ENCODE measurements around the gene ECI1.
"Not testable (repeated sequence)": the region's sequence is repeated elsewhere in the genome, so short reads cannot be mapped to it uniquely, and the experiment has no call there.

ECI1 gene

DNA sequence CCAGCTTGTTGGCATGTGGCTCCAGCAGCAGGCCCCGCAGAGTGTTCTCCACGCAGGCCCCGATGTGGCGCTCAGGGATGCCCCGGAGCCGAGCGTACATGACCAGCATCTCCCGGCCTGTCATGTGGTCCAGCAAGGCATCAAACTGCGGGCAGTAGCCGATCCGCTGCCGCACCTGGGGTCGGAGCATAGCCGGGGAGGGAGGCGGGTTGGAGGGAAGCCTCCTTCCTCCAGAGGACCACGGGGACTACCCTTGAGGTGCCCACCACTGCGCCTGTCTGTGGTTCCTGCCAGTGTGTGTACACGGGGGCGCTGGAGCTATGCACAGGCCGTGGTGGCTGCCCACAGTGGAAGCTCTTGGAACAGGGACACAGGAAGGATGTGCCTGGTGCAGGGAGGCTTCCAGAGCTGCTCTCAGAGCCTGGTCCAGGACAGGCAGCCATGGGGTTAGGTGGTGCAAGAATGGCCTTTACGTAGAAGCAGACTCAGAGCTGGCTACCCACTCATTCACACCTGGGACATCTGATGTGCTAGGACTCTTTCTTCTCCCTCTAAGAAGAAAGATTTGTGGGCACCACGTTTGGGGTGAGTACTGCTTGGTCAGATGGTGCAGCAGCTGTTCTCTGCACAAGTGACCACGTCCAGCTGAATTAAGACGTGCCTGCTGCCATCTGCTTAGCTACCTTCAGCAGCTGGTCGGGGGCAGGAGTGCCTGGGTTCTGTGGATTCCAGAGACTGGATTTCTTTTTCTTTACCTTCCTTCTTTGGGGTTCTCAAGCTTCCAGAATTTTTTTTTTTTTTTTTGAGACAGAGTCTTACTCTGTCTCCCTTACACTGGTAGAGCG lies 27.8 kb upstream of the ECI1 start:
- no peak for DNase-seq

DNA sequence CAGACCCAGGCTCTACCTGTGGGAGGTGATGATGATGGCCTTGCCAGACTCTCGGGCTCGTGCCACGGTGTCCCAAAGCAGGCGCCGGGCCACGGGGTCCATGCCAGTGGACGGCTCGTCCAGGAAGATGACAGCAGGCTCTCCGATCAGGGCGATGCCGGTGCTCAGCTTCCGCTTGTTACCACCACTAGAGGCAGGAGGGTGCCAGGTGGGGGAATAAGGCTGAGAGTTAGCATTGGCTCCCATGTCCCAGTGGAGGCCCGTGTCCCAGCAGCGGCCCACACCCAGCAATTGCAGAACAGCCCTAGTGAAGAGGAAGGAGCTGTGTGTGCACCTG lies 26.9 kb upstream of the ECI1 start:
- no peak for DNase-seq

DNA sequence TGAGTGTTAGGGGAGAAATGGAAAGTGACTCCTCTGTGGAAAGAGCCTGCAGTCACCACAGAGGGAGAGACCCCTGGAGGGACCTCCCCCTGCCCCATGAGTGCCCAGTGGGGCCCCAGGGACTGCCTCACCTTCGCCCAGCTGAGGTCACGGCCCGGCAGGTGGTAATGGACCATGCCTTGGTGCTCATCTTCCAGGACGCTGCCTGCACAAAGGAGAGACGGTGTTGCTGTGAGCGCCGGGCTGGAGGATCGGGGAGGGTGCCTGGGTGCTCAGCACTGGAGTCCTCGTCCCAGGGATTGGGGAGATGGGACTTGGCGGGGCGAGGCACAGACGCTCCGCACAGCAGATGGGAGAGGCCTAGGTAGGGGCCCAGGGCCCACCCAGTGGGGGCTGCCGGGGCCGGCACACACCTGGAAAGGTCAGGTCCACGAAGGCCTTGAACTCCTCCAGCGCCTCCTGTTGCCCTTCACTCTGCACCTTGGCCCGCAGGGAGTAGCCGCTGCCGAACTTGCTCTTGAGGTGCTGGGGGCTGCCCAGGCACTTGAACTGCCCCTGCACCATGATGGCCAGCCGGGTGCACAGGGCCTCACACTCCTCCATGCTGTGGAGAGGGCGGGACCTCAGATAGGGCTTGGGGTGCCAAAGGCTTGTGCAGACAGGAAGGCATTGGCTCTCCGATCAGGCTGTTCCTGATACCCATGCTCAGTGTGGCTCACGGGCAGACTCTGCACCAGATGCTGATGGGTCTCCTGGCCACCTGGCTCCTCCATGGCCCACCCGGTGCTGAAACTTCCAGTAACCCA lies 26.3 kb upstream of the ECI1 start:
- DNase-seq, result no peak

DNA sequence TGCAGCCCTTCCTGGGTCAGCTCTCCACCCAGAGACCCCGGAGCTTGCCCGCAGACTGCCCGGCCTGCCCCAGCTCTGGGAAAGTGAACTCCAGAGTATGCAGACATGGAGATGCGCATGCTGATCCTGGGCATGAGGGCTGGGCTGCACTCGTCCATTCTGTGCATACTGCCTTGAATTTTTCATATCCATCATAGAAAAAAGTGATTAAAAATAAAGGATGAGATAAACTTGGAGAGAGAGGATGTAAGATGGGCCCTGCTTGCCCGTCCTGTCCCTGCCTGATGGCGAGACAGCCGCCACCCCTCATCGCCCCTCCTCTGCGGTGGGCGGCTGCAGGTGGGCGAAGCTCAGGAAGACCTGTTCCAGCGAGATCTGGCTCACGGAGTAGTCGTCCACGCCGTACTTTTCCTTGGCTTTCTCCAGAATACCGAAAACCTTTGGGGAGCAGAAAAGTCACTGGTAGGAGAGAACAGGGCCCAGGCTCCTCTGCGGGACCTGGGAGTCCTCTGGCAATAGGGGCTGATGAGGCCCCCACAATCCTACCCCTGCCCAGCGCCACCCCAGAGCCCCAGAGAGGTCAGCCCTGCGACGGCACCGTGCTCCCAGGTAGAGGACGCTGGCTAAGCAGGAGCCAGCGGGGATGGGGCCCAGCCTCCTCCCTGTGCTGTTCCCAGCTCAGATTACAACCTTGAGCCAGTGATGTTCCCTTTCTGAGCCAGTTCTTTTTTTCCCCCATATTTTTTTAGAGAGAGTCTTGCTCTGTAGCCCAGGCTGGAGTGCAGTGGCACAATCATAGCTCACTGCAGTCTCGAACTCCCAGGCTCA lies 25.2 kb upstream of the ECI1 start:
- no peak for DNase-seq

DNA sequence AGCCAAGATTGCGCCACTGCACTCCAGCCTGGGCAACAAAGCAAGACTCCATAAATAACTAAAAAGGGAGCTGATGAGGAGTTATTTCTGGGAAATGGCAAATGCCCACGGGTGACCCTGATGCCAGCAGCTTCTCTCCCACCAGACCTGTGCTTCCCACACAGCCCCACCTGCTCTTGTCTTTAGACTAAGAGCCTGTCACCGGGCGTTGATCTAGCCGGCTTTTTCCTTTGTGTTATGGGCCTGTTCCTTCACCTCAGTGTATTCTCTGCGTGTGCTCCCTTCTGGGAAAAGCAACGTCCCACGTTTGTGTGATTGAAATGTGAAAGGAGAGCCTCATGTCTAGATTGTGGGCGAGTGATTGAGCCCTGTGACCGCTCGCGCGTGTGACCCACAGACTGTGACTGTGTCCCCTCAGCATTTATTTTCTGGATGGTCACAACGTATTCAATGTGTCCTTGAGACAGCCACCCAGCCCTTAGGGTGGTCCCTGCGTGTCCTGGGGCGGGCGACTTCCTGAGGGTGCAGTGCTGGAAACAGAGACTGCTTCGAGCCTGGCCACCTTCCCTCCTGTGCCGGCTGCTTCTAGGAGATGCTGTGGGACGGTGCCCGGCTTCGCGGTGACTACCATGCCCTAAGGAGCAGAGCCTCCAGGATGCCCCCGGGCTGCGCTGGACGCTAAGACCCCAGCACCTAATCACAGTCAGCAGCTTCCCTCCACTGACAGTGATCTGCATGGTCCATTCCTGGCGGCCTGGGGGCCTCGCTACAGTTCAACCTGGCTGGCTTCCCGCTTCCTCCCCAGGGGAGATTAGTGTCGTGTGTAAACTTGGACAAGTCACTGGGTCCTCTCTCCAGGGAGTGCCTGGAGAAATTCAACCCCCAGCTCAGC lies 24.3 kb upstream of the ECI1 start:
- DNase-seq, result no peak

DNA sequence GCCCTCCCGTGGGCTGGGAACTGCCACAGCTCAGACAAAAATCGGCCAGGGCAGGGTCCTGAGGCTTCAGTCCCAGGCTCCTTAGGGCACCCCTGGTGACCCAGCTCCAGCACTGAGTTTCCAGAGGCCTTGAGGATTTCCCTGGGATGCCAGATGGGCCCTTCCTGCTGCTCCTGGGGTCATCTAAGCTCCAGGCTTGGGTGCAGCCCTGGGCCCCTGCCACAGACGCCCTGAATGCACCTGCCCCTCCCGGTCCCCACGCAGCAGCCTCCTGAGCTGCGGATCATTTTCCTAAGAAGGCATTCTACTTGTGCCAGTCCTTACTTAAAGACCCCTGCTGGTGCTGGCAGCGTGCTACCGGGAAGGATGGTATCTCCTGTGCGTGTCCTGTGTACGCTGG lies 22.5 kb upstream of the ECI1 start:
- no peak for DNase-seq

DNA sequence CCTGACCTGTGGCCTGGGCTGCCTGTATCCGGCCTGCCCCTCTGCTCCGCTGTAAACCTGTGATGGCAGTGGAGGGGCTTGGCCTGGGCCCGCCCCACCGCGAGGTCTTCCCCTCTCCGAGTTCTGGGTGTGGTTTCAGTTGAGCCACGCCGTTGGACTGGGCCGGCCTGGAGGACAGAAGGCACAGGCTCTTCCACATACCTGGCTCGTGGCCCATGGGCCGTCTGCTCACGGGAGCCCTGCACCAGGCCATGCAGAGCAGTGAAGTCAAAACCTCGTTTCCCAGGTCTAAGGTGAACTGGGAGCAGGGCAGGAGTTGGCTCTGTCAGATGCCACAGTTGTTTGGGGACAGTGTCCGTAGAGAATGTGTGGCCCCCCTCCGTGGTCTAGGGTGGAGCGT lies 22.1 kb upstream of the ECI1 start:
- DNase-seq, result no peak

DNA sequence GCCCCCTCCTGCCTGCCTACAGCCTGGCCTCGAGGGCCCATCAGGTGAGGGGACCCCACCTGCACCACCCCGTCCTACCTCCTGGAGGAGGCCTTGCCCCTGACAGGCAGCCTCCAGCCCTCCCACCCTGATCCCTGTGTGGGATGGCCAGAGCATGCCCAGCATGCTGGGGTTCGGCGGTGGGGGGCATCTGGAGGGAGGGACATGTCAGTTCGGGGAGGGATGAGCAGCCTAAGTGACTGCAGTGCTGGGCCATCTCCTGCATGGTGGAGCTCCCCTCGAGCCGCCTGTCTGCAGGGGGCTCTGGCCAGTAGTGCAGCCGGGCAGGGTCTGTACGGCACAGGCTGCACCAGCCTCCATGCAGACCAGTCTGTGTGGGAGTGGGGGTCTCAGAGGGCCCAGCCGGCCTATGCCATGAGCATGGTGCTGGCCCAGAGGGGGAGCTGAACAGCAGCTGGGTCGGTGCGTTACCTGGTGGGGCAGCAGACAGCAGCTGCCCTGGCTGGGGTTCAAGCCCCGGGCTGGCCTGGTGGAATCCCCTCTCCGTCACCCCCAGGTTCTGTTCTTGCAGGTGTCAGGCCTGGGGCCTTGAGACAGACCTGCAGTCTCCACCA lies 20.6 kb upstream of the ECI1 start:
- DNase-seq, result no peak

DNA sequence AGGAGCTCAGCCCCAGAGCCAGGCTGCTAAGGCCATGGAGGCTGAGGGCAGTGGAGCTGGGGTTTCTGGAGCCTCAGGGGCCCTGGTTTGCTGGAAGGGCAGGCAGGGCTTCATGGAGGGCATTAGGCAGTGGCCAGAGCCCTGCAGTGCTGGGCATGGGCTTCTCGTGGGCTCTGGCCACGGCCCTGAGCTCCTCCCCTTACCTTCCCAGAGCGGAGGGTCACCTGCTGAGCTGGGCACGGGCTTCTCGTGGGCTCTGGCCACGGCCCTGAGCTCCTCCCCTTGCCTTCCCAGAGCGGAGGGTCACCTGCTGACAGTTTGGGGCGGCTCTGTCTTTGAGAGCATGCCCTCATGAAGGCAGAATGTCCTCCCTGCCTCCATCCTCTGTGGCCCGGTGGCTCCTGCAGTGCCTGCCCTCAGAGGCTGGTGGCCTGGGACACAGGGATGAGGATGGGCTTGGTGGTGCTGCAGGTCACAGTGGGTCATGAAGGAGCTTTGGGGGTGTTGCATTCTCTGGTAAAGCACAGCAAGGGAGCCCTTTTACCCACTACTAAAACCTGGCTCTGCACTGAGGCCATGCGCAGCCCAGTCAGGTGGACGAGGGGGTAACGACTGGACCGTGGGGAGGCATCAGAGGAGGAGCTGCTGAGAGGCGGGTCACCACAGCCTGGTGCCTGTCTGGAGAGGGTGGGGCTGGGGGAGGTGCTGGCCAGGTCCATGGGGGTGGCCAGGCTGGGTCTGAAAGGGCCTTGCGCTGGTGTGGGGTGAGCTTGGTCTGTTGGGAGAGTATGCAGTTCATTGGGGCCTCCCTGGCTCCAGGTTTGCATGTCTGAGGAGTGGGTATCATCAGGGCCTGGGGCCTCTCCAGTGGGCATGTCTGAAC lies 19.4 kb upstream of the ECI1 start:
- no peak for DNase-seq

DNA sequence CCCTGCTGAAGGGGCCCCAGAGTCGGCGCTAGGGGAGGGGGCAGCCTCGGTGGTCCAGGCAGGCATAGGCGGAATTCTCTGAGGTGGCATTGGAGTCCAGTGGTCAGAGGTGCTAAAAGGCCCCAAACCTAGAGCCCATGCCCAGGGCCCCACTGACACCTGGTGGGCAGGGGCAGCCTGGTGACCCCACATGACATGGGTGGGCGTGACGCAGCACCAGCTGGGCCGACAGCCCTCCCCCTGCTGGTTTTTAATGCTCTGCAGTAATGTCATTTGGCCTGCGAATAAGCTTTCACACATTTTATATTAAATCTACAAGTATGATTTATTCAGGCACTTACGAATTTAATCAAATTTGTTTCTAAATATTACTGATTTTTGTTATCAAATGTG lies 18.7 kb upstream of the ECI1 start:
- no peak for DNase-seq

DNA sequence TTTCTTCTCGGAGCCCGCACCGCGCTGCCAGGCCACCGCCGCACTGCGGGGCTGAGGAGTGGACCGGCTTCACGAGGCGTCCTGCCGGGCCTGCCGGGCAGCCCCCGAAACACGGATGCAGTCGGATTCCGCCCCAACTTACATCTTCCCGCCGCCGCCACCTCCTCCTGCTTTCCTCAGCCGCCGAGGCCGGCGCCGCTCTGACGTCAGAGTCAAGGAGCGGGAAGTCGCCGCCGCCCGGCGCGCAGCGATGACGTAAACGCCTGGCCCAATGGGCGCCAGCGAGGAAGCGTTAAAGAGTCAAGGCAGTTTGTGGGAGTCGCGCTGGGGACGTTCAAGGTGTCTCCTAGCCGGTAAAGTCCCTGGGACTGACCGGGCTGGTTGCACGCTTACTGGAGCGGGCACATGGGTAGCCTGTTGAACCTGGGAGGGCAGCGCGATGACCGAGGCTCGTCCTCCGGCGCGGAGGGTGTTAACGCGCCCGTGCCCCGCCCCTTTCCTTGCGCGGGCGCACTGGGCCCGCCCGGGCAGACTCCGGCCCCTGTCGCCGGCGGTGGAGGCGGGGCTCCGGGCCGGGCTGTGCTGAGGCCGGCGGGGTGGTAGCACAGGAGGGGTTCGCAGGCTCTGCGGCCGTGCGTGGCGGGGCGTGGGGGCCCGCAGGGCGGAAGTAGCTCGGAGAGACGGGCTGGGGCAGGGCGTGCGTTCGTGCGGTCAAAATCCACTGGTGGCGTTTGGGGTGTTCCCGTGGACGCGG lies 16.7 kb upstream of the ECI1 start, which contains the start of gene RNPS1:
RNPS1 (minus strand) TSS at position 214 of the 754 bp plus-strand sequence. CDS start 3,483 bp downstream, outside the sequence.
- DNase-seq, result peak; percentile 95

DNA sequence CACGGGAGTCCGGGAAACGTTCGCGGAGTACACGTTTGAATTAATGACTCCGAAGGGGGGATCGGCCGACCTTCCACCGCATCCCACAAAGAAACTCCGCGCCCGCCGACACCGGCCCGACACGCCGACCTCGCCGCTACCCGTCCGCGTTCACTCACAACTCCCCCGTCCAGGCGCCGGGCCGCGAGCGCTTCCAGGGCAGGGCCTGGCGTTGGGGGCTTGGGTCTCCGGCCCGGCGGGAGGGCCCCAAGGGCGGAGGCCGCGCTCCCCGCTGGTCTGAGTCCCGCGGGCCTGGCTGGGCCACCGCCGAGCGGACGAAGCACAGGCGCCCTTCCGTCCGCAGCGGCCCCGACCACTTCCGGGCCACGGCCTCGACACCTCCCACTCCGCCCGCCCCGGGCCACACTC lies 16.1 kb upstream of the ECI1 start:
- peak; percentile 68 for DNase-seq

DNA sequence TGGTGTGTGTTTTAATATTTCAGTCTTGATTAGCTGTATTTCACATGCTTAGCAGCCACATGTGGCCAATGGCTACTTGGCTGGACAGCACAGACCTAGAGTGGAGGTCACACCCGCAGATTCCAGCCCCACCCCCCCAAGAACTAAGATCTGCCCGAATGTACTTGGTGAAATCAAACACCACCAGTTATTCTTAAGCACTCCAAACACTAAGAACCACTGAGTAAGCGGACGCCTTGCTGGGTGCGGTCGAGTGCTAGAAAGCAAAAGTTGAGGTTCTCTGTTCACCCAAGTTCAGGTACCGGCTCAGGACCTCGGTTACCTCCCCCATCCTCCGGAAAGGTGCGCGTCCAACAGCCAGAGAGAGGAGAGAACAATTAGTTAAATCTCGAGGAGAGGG lies 15.5 kb upstream of the ECI1 start:
- not testable (repeated sequence) for DNase-seq

DNA sequence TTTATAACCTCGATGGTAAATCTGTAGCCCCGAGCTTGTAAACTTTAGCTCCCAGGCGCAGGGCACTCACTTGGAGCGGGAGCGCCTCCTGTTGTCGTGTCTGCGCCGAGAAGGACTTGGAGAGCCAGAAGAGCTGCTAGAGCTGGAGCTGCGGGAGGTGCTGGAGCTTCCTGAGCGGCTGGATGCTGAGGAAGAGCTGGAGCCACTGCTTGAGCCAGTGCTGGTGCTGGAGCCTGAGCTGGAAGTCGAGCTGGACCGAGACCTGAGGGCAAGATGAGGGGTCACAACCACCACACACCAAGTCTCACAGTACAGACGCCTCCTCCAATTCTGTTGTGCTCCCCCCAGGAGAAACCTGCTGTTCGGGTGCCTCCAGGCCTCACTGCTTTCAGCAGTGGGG lies 11.6 kb upstream of the ECI1 start:
- DNase-seq, result not testable (repeated sequence)

DNA sequence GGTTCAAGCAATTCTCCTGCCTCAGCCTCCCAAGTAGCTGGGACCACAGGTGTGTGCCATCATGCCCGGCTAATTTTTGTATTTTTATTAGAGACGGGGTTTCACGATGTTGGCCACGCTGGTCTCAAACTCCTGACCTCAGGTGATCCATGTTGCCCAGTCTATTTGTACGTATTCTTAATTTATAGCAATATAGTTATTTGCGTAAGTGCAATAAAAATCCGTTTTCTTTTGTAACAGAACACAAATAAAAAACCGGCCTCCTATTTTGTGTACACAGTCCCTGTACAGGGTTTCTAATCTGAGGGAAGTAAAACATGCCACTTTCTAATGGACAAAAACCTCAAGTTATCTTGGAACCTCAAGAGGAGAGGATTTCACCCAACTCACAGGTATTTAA lies 8.9 kb upstream of the ECI1 start:
- no peak for DNase-seq

DNA sequence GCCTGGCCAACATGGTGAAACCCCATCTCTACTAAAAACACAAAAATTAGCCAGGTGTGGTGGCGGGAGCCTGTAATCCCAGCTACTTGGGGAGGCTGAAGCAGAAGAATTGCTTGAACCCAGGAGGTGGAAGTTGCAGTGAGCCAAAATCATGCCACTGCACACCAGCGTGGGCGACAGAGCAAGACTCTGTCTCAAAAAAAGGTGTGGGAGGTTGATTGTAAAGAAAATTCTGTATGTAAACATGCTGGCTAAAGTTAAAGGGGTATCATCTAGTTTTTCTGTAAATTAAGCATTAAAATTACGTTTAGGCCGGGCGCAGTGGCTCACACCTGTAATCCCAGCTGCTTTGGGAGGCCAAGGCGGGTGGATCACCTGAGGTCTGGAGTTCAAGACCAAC lies 7.1 kb upstream of the ECI1 start:
- DNase-seq, result not testable (repeated sequence)

DNA sequence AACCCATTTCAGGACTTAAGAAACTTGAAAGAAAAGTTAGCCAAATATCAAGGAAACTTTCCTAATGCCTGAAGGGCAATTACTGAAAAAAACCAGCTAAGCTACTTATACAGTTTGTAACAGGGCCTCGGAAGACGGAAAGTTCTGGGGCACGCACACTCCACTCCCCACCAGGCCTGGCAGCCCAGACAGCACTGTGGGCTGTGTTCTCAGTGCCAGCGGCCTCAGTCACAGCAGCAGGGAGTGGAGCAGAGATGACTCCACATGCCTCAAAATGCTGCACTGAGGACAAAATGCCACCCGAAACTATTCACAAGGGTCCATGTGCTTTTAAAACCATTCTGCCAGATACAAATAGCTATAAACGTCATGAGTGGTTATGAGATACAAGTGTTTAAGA lies 6.3 kb upstream of the ECI1 start:
- no peak for DNase-seq

DNA sequence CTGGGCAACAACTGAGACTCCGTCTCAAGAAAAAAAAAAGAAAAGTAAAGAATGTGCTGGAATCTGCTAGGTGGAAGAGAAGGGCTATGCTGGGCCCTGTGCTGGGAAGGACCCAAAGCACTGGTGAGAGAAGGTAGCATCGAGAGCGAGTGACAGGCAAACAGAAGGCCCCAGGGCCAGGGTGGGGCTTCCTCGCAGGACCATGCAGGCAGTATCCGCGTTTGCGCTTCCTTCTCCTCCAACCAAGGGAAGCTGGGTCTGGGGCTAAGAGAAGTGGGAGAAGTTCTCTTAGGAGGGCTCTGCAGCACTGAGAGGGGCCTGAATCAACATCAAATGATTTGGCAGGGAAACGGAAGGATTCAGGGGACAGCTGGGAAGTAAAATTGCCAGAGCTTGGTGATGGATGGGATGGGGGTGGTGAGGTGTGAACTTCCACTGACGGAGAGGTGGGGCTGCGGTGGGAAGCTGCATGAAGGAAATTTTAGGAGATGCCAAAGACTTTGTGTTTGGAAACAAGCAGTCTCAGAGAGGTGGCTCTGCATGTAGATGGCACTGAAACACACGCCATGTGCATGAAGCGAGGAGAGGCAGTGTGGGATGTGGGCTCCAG lies 5.2 kb upstream of the ECI1 start:
- DNase-seq, result no peak

DNA sequence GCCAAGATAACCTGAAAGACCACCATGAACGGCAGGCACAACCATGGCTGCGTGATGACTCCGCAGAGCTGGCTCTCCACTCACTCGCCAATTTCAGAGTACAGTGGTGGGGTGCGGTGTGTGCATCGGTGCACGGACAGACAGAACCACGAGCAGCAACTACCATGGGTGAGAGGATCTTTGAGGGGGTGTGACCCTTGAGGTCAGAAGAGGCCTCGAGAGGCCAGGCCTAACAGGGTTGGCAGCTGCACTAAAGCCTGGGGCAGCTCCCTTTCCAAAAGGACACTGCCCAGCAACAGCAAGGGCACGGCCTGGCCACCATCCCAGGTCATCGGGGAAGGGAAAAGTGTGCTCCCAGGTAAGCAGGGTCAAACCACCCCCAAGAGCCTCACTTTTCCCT lies 1.9 kb upstream of the ECI1 start:
- DNase-seq, result no peak

DNA sequence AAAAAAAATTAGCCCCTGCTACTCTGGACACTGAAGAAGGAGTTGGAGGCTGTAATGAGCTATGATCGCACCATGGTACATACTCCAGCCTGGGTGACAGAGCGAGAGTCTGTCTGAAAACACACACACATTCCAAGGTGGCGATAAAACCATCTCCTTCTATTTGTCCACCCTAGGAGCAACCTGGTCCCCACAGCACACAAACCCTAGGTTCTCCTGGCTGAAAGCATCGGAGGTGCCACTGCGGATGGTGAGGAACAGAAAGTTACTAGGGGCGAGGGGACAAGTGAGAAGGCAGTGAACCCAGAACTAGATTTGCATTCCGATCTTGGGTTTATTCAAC lies 1.4 kb upstream of the ECI1 start:
- no peak for DNase-seq

Measured in NCI-H345 (cell line).